Endothelial cell of hepatic sinusoid (primary cell): Measurements from ENCODE around the gene MEDAG.

Experiments
- in situ Hi-C: cut with HindIII; loops from 2 replicates; pipeline ENCODE4 v1.10.0; 2017; ENCODE audit warnings: low sequenced_read_pairs

MEDAG gene

DNA sequence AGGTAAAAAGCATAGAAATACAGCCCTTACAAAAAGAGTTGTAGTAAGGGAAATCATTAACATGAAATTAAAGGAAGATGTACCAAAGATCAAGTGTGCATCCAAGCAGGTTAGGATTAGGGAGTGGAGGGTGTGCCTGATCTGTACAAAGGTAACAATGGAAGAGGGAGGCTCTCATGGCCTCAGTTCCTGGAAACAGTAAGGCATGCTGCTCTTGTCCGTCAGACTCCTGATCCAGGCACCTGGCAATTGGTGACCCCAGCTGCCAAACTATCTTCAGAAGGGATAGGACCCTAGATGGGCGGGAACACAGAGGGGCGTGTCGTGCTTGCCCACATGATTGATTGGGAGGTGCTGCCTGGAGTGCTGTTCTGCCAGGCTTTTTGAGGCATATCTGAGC lies 30.9 kb downstream of the MEDAG start:
- in situ Hi-C loops, result no loop called here

DNA sequence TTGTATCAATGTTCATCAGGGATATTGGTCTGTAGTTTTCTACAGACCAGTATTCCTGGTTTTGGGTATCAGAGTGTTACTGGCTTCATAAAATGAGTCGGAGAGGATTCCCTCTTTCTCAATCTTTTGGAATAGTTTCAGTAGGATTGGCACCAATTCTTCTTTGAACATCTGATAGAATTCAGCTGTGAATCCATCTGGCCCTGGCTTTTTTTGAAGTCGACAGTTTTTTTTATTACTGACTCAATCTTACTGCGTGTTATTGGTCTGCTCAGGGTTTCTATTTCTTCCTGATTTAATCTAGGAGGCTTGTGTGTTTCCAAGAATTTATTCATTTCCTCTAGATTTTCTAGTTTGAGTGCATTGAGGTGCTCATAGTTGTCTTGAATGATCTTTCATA lies 37.8 kb downstream of the MEDAG start:
- in situ Hi-C loops, result no loop called here

DNA sequence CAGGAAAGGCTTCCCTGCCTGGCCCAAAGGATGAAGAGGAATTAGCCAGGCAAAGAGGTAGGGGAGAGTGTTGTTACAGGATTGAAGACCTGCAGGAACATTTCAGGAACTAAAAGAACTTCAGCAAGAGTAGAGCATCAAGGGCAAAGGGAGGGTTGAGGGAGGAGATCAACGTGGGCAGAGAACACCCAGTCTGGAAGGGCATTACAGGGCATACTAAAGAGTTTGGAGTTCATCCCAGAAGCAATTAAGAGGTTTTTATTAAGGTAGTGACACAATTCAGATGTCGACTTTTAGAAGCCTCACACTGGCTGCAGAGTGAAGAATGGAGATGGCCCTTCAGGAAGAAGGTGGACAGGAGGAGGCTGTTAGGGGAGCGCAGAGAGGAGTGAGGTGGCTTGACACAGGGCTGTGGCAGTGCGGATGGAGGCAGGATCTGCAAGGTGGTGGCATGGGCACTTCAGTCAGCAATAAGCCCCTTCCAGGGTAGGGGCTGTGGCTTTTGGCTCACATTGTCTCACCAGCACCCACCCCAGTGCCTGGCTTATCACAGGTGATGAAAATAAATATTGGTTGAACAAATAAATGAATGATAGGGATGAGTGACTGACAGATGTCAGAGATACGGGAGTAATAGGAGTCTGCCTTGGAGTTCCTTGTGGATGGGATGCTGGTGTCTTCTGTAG lies 51.3 kb downstream of the MEDAG start:
- in situ Hi-C loops, result no loop called here

GRCh38 chr13:30959678-30960077 lies 53.6 kb downstream of the MEDAG start:
- in situ Hi-C loops, result no loop called here

DNA sequence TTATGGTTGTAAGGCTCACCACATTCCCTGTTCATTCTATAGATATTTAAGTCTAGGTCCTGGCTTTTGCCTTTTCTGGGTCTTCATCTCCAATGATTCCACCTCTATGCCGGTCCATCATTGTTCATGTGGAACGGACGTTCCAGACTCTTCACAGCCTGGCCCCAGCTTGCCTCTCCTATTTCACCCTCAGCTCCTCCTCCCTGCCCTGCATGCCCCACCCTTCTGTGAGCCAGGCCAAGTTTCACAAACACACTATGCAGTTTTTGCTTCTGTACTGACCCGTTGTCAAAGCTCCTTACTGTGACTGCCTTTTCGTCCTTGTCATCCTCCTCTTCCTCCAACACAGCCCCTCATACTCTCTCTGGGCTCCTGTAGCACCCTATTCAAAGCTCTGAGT lies 57.7 kb downstream of the MEDAG start:
- in situ Hi-C loops, result no loop called here

- in situ Hi-C loops, result no loop called here
Measured at GRCh38 chr13:30965380-30965779, 59.3 kb downstream of the MEDAG start.

DNA sequence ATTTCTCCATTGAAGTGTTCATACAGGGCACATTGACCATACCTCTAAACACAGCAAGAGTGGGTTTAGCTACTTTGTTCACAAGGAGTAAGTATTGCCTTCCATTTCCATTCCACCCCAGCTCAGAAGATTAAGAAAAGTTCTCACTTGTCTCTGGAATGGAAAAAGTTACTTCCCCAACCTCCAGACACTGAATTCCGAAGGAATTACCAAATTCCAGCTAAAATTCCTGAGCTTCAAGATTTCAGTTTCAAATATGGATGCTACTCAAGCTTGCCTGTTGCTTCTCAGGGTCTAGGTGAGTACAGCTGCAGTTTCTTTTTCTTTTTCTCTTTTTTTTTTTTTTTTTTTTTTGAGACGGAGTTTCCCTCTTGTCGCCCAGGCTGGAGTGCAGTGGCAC lies 60.0 kb downstream of the MEDAG start:
- in situ Hi-C loops, result no loop called here

DNA sequence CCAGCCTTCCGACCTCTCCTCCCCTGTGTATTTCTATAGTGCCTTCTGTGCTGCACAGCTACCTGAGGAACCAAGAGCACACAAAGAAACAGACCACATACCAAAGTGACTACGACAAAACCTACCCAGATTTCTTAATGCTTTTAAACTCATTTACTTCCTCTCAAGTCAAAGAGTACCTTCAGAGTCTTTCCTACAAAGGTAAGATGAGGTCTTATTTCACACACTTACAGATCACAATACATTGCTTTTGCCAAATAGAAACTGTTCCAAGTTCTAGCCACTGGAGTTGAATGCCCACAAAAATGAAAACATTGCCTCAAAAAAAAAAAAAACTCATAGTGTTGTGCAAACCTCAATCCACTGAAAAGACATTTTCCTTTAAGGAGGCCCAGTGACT lies 62.8 kb downstream of the MEDAG start:
- in situ Hi-C loops, result no loop called here

GRCh38 chr13:30971575-30971974 lies 65.5 kb downstream of the MEDAG start:
- in situ Hi-C loops, result no loop called here

- in situ Hi-C loops, result no loop called here
Measured at GRCh38 chr13:30972888-30973377, 66.9 kb downstream of the MEDAG start.

- in situ Hi-C loops, result no loop called here
Measured at GRCh38 chr13:30974350-30974749, 68.3 kb downstream of the MEDAG start.
